ENCODE results near the gene KIAA1549. TPM values are rescaled to one million over a fixed set of nuclear protein-coding genes. Genes with fewer than 3 reads are reported as not detected.

The KIAA1549 gene
- total RNA-seq, 2 donors from 2014 or later: 0.95 to 1.8 TPM

DNA sequence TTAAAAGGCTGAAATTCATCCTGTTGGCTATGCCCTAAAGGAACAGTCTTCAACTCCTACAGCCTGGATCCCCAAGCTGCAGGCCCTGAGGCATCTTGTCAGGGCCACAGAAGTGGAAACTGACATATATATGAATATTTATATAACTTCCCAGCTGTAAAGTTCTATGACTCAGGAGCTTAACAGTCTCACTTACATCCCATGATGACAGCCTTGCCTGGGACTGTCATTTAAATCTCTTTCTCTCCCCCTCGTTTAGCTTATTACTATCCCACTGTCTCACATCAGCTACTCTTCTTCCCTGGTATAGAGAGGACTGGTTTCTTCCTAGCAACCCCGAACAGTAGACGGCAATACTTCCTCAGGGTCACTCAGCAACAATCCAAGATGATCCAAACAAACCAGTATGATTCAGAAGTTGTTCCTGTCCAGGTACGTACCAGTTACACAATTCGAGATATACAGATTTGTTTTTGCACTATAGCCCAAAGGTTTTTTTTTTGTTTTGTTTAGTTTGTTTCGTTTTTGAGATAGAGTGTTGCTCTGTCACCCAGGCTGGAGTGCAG lies 22.7 kb downstream of the KIAA1549 start:
- no peaks in the 10 kb centered on the region for H3K9me3 ChIP-seq
- H3K27ac ChIP-seq: no peak overlapping the region
- H3K36me3 ChIP-seq: no peaks in the 10 kb centered on the region
- H3K27me3 ChIP-seq (replicated peaks; ENCODE audit: insufficient read depth): no peaks in the 10 kb centered on the region
- TF ChIP-seq, protein P1, sequence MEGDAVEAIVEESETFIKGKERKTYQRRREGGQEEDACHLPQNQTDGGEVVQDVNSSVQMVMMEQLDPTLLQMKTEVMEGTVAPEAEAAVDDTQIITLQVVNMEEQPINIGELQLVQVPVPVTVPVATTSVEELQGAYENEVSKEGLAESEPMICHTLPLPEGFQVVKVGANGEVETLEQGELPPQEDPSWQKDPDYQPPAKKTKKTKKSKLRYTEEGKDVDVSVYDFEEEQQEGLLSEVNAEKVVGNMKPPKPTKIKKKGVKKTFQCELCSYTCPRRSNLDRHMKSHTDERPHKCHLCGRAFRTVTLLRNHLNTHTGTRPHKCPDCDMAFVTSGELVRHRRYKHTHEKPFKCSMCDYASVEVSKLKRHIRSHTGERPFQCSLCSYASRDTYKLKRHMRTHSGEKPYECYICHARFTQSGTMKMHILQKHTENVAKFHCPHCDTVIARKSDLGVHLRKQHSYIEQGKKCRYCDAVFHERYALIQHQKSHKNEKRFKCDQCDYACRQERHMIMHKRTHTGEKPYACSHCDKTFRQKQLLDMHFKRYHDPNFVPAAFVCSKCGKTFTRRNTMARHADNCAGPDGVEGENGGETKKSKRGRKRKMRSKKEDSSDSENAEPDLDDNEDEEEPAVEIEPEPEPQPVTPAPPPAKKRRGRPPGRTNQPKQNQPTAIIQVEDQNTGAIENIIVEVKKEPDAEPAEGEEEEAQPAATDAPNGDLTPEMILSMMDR (IDR thresholded peaks at IDR 0.05): no peak
- ATAC-seq (ENCODE audit: insufficient number of reproducible peaks, low FRiP score, low read depth) (no peak), DNase-seq (ENCODE audit: low spot score) (no peak)
- no peak overlapping the region for H3K4me3 ChIP-seq
- H3K4me1 ChIP-seq (ENCODE audit: control insufficient read depth in 1 of 2, low read depth in 2 of 2): no peaks in the 10 kb centered on the region

GRCh38 chr7:138957753-138958390 lies 23.3 kb downstream of the KIAA1549 start:
- TF ChIP-seq, protein P1 (IDR thresholded peaks at IDR 0.05): no peak
- DNase-seq (ENCODE audit: low spot score) (no peak), ATAC-seq (ENCODE audit: insufficient number of reproducible peaks, low FRiP score, low read depth) (no peak)
- Histone ChIP-seq H3K9me3 (no peaks in the 10 kb centered on the region), H3K4me1 (ENCODE audit: control insufficient read depth in 1 of 2, low read depth in 2 of 2) (no peaks in the 10 kb centered on the region), H3K4me3 (no peak overlapping the region), H3K27ac (no peak overlapping the region), H3K27me3 (replicated peaks; ENCODE audit: insufficient read depth) (no peaks in the 10 kb centered on the region), H3K36me3 (no peaks in the 10 kb centered on the region)

GRCh38 chr7:138957217-138957616 lies 24.0 kb downstream of the KIAA1549 start:
- Histone ChIP-seq H3K27ac (no peak overlapping the region), H3K9me3 (no peaks in the 10 kb centered on the region), H3K36me3 (no peaks in the 10 kb centered on the region), H3K27me3 (replicated peaks; ENCODE audit: insufficient read depth) (no peaks in the 10 kb centered on the region), H3K4me1 (ENCODE audit: control insufficient read depth in 1 of 2, low read depth in 2 of 2) (no peaks in the 10 kb centered on the region), H3K4me3 (no peak overlapping the region)
- DNase-seq (ENCODE audit: low spot score) (no peak), ATAC-seq (ENCODE audit: insufficient number of reproducible peaks, low FRiP score, low read depth) (no peak)
- TF ChIP-seq, protein P1 (IDR thresholded peaks at IDR 0.05): no peak

GRCh38 chr7:138954545-138955475 lies 26.4 kb downstream of the KIAA1549 start:
- no peaks in the 10 kb centered on the region for H3K27me3 ChIP-seq (replicated peaks; ENCODE audit: insufficient read depth)
- no peak overlapping the region for H3K27ac ChIP-seq
- no peak for DNase-seq (ENCODE audit: low spot score)
- H3K4me3 ChIP-seq: no peak overlapping the region
- H3K4me1 ChIP-seq (ENCODE audit: control insufficient read depth in 1 of 2, low read depth in 2 of 2): no peaks in the 10 kb centered on the region
- H3K36me3 ChIP-seq: no peaks in the 10 kb centered on the region
- H3K9me3 ChIP-seq: no peaks in the 10 kb centered on the region
- TF ChIP-seq, protein P1 (IDR thresholded peaks at IDR 0.05): no peak
- ATAC-seq (ENCODE audit: insufficient number of reproducible peaks, low FRiP score, low read depth): no peak

- TF ChIP-seq, protein P1 (IDR thresholded peaks at IDR 0.05): no peak
- ATAC-seq (ENCODE audit: insufficient number of reproducible peaks, low FRiP score, low read depth) (no peak), DNase-seq (ENCODE audit: low spot score) (no peak)
- H3K27me3 ChIP-seq (replicated peaks; ENCODE audit: insufficient read depth): no peaks in the 10 kb centered on the region
- H3K4me3 ChIP-seq: no peak overlapping the region
- H3K9me3 ChIP-seq: no peaks in the 10 kb centered on the region
- no peaks in the 10 kb centered on the region for H3K4me1 ChIP-seq (ENCODE audit: control insufficient read depth in 1 of 2, low read depth in 2 of 2)
- no peaks in the 10 kb centered on the region for H3K36me3 ChIP-seq
- H3K27ac ChIP-seq: no peak overlapping the region
Observed at GRCh38 chr7:138952791-138953190, 28.4 kb downstream of the KIAA1549 start.
